ENCODE data around the gene OPCML. TPM values are rescaled to one million over a fixed set of nuclear protein-coding genes. Genes with fewer than 3 reads are reported as not detected.

OPCML gene
- total RNA-seq, 1 donor from 2014 or later, result not detected

GRCh38 chr11:132993991-132994502 is 538.3 kb downstream of the OPCML start:
- DNase-seq (ENCODE audit: low read depth in 2 of 2), result no peak

- no peak for DNase-seq (ENCODE audit: low read depth in 2 of 2)
Observed at GRCh38 chr11:132992838-132993631, 539.3 kb downstream of the OPCML start.

- no peak for DNase-seq (ENCODE audit: low read depth in 2 of 2)
Observed at GRCh38 chr11:132988411-132988810, 543.9 kb downstream of the OPCML start.

- no peak for DNase-seq (ENCODE audit: low read depth in 2 of 2)
Observed at GRCh38 chr11:132987936-132988335, 544.4 kb downstream of the OPCML start.

- no peak for DNase-seq (ENCODE audit: low read depth in 2 of 2)
Observed at GRCh38 chr11:132983641-132983978, 548.7 kb downstream of the OPCML start.

GRCh38 chr11:132982772-132983640 is 549.3 kb downstream of the OPCML start:
- no peak for DNase-seq (ENCODE audit: low read depth in 2 of 2)

GRCh38 chr11:132981131-132981956 is 551.0 kb downstream of the OPCML start:
- no peak for DNase-seq (ENCODE audit: low read depth in 2 of 2)

GRCh38 chr11:132980670-132981069 is 551.6 kb downstream of the OPCML start:
- no peak for DNase-seq (ENCODE audit: low read depth in 2 of 2)

- DNase-seq (ENCODE audit: low read depth in 2 of 2), result no peak
Observed at GRCh38 chr11:132977746-132978145, 554.6 kb downstream of the OPCML start.

- DNase-seq (ENCODE audit: low read depth in 2 of 2), result no peak
Observed at GRCh38 chr11:132977241-132977640, 555.1 kb downstream of the OPCML start.

GRCh38 chr11:132976115-132976514 is 556.2 kb downstream of the OPCML start:
- no peak for DNase-seq (ENCODE audit: low read depth in 2 of 2)

GRCh38 chr11:132973686-132974085 is 558.6 kb downstream of the OPCML start:
- no peak for DNase-seq (ENCODE audit: low read depth in 2 of 2)

- DNase-seq (ENCODE audit: low read depth in 2 of 2), result no peak
Observed at GRCh38 chr11:132972565-132972964, 559.7 kb downstream of the OPCML start.

GRCh38 chr11:132971351-132971750 is 561.0 kb downstream of the OPCML start:
- no peak for DNase-seq (ENCODE audit: low read depth in 2 of 2)

- DNase-seq (ENCODE audit: low read depth in 2 of 2), result no peak
Observed at GRCh38 chr11:132969892-132970291, 562.4 kb downstream of the OPCML start.

- no peak for DNase-seq (ENCODE audit: low read depth in 2 of 2)
Observed at GRCh38 chr11:132962041-132962440, 570.3 kb downstream of the OPCML start.

GRCh38 chr11:132961453-132961852 is 570.8 kb downstream of the OPCML start:
- DNase-seq (ENCODE audit: low read depth in 2 of 2), result no peak

GRCh38 chr11:132960273-132961078 is 571.8 kb downstream of the OPCML start:
- DNase-seq (ENCODE audit: low read depth in 2 of 2), result no peak

GRCh38 chr11:132959693-132960092 is 572.6 kb downstream of the OPCML start:
- no peak for DNase-seq (ENCODE audit: low read depth in 2 of 2)

- DNase-seq (ENCODE audit: low read depth in 2 of 2), result no peak
Observed at GRCh38 chr11:132957881-132958280, 574.4 kb downstream of the OPCML start.

- DNase-seq (ENCODE audit: low read depth in 2 of 2), result no peak
Observed at GRCh38 chr11:132948252-132948651, 584.0 kb downstream of the OPCML start.

Data from dermis microvascular lymphatic vessel endothelial cell (primary cell).